Skin of body (tissue), 2 donors: ENCODE data around the gene FBP1. TPM values are rescaled to one million over a fixed set of nuclear protein-coding genes. Genes with fewer than 3 reads are reported as not detected.
"Not testable (repeated sequence)": the region's sequence is repeated elsewhere in the genome, so short reads cannot be mapped to it uniquely, and the experiment has no call there.

Source experiments
- DNase-seq: peaks from one replicate; lab custom pipeline; 2025; lab: John Stamatoyannopoulos, UW
- total RNA-seq: library from RNA; depleted of rRNA; stranded (reverse); fragments of >200 nt; gene quantifications from one replicate; pipeline ENCODE4 v1.2.3, GENCODE V29; 2014

The FBP1 gene
- total RNA-seq, 1 donor from 2014 or later, result 5.1 TPM

DNA sequence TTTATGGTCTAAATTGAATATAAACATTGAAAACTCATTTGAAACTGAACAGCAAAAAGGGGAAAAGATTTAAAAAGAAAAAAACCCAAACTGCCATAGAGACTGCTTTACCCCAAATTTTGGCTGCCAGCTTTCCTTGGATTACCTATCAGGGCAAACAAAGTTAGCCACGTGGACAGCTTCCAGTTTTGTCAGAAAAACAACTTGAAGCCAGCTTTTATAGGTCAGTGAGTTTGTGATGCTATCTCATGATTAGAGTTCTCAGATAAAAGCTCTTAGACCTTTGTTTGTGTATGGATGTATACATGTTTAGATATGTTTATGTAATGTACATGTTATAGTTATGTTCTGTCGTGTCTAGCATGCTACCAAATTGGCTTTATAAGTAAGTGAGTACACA lies 61.7 kb downstream of the FBP1 start:
- DNase-seq, result no peak

DNA sequence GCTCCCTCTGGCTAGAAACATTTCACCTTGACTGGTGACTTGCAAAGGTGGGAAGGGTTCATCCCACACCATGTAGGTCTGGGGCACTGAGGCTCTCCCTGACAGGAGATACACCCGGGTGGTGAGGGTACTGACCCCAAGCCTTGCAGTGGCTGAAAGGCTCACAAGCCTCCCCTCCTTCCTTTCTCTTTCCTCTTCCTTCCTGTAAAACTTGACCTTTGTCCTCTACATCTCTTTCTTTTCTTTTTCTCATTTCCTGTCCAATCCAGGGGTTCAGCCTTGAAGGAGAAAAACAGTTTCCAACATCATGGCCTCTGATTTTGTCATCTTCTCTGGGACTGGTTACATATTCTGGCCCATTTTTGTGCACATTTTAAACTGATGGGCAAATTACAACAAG lies 62.3 kb downstream of the FBP1 start:
- no peak for DNase-seq

- no peak for DNase-seq
These were observed 63.2 kb downstream of the FBP1 start for GRCh38 chr9:94576131-94576530.

DNA sequence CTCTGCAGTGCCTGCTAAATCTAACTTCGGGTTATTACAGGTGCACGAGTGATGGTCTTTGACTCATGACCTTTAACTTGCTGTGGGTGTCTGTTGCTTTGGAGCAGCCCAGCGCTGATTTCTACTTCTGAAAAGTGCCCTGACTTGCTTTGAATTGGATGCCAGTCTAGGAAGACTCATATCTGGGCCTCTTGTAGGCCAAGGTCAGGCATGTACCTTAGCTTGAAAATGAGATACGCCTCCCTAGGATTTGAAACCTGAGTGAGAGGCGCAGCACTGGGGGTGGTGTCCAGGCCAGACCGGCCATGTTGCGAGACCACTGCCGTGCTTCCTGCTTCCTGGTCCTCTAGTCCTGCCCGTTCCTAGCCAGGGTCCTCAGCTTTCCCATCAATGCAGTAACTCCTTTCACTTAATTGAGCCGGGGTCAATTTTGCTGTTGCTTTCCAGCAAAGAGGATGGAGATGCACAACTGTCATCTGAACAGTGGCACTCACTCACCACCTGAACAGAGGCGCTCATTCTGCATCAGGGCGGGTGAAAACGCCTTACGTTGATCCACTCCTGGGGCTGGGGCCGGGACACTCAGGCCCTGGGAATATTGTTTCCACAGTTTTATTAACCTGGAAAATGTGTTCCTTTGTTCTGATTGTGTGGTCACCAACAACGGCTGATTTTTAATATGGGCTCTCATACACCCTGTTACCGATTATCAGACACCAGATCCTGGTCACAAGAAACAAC lies 70.2 kb downstream of the FBP1 start:
- DNase-seq, result no peak

DNA sequence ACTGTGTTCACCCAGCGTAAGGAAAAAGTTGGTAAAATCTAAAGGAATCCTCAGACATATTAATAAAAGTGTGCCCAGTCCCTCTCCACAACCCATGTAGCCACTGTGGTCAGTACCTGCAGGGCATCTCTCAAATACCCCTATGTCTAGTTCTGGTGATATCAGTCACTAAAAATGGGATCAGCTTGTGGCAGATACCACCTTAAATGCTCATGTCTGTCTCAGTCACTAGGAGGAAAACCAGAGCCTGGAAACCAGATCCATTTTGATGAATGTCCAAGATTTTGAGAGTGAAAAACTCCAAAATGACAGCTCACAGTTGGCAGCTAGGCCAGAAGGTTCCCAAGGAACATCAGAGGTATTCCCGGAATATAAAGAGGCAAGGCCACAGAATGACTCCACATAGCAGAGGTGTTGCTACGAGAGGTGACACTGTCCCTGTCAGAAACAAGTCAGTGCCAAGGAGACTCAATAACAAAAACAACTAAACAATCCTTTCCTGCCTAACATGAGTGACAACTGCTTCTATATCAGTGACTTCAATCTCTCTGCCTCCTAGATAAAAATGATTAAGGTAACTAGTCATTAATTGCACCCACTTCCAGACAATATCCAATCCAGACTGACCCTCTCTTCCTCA lies 70.9 kb downstream of the FBP1 start:
- DNase-seq, result no peak

GRCh38 chr9:94567271-94567670 lies 72.0 kb downstream of the FBP1 start:
- no peak for DNase-seq

- DNase-seq, result no peak
These were observed 72.8 kb downstream of the FBP1 start for GRCh38 chr9:94566550-94566949.

- not testable (repeated sequence) for DNase-seq
These were observed 75.0 kb downstream of the FBP1 start for GRCh38 chr9:94564279-94564678.

- DNase-seq, result no peak
These were observed 75.8 kb downstream of the FBP1 start for GRCh38 chr9:94563548-94563947.

- DNase-seq, result no peak
These were observed 79.1 kb downstream of the FBP1 start for GRCh38 chr9:94560237-94560636.

DNA sequence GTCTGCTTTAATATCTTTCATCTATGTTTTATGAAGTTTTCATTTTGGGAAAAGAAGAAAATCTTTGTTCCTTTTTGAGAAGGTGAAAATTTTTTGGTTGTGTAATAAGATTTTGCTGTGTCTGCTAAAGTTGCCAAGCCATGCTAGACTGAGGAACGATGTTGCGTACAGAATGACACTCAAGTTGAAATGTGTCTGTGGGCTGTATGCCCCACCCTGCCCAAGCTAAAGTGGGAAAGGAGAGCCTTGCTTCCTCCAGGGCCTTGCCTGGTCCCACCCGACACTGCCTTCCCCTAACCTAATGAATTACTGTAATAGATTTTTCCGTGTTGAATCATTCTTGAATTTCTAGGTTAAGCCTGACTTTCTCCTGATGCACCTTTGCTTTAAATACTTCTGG lies 81.9 kb downstream of the FBP1 start:
- DNase-seq, result no peak

GRCh38 chr9:94554439-94555331 lies 84.6 kb downstream of the FBP1 start, which contains the start of gene PCAT7:
Gene PCAT7, plus strand, starts transcription at chr9:94555083.
- DNase-seq, result peak; percentile 4

DNA sequence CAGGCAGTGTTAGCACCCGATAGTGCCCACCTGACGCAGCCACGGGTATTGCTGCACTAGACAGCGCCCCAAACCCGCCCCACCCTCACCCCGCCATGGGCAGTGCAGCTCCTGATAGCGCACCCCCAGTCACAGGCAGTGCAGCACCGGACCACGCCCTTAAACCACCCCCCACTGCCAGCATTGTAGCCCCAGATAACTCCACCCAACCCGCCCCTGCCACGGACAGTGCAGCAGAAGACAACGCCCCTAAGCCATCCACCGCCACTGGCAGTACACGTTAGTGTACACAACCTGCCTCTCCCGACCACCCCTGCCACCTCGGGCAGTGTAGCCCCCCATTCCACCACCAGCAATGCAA lies 85.3 kb downstream of the FBP1 start:
- DNase-seq, result no peak

Other genes with a start within 250 kb of the FBP1 start
- 0.10 TPM for gene PCAT7, start 84.4 kb downstream of the FBP1 start, total RNA-seq
- gene FBP2, start 45.7 kb downstream of the FBP1 start, total RNA-seq, result 5.5 TPM
- gene AOPEP, start 87.2 kb upstream of the FBP1 start, total RNA-seq, result 119 TPM